Left renal cortex interstitium (tissue), 4 donors: ENCODE data around the gene DCDC2. TPM values are rescaled to one million over a fixed set of nuclear protein-coding genes. Genes with fewer than 3 reads are reported as not detected.
A peak's percentile ranks its signal among the peaks of the same experiment; 100 is the strongest.
"Not testable (repeated sequence)": the region's sequence is repeated elsewhere in the genome, so short reads cannot be mapped to it uniquely, and the experiment has no call there.

Experiments
- DNase-seq, 4 donors: peaks; one replicate each; pipeline ENCODE4 v3.0.0-alpha.2; 2013; ENCODE audit warnings: low read depth in 4 of 4, low spot score in 2 of 4, missing footprints in 1 of 4
- polyA plus RNA-seq, 4 donors: library from polyadenylated mRNA; unstranded; fragments of 120-200 nt; gene quantifications; one replicate each; pipeline ENCODE4 v1.2.1, GENCODE V29; 2013; ENCODE audit not compliant: insufficient read length in 4 of 4

Gene DCDC2
- 100 to 1,000 TPM; 110 to 119 (median 112) TPM for polyA plus RNA-seq

- no peak for DNase-seq
These were observed at the start of gene DCDC2 for GRCh38 chr6:24357336-24358218. Gene DCDC2, minus strand, starts transcription at chr6:24358059. Its CDS starts 309 bp downstream, at chr6:24357750.

- DNase-seq: no peak
These were observed 47.4 kb upstream of the DCDC2 start for GRCh38 chr6:24405262-24405661.

- DNase-seq: no peak
These were observed 45.6 kb upstream of the DCDC2 start for GRCh38 chr6:24403501-24403824.

GRCh38 chr6:24402697-24403500 is 45.0 kb upstream of the DCDC2 start, which contains the start of gene MRS2:
Gene MRS2, plus strand, starts transcription at chr6:24402936. Its CDS starts 111 bp downstream, at chr6:24403047.
- DNase-seq: peak in 3 of 4 donors; percentile 66 to 80 (median 76)

- no peak for DNase-seq
These were observed 43.6 kb upstream of the DCDC2 start for GRCh38 chr6:24401458-24401857.

- DNase-seq: not testable (repeated sequence)
These were observed 42.5 kb upstream of the DCDC2 start for GRCh38 chr6:24400045-24401039.

- no peak for DNase-seq
These were observed 39.8 kb upstream of the DCDC2 start for GRCh38 chr6:24397631-24398030.

GRCh38 chr6:24396824-24397223 is 39.0 kb upstream of the DCDC2 start:
- no peak for DNase-seq

GRCh38 chr6:24394780-24395437 is 37.0 kb upstream of the DCDC2 start:
- no peak for DNase-seq

- DNase-seq: no peak
These were observed 36.4 kb upstream of the DCDC2 start for GRCh38 chr6:24394061-24394779.

- DNase-seq: no peak
These were observed 34.0 kb upstream of the DCDC2 start for GRCh38 chr6:24391756-24392405.

- no peak for DNase-seq
These were observed 33.3 kb upstream of the DCDC2 start for GRCh38 chr6:24391208-24391607.

- DNase-seq: no peak
These were observed 30.0 kb upstream of the DCDC2 start for GRCh38 chr6:24387818-24388217.

GRCh38 chr6:24385536-24386269 is 27.8 kb upstream of the DCDC2 start:
- DNase-seq: no peak

- not testable (repeated sequence) for DNase-seq
These were observed 26.7 kb upstream of the DCDC2 start for GRCh38 chr6:24384369-24385130.

- not testable (repeated sequence) for DNase-seq
These were observed 25.1 kb upstream of the DCDC2 start for GRCh38 chr6:24382891-24383494.

GRCh38 chr6:24382220-24382540 is 24.3 kb upstream of the DCDC2 start:
- no peak for DNase-seq
